Measurements from ENCODE around the gene NSD2. TPM values are rescaled to one million over a fixed set of nuclear protein-coding genes. Genes with fewer than 3 reads are reported as not detected.

Gene NSD2
- polyA plus RNA-seq, 1 donor (not counting 4 experiments of a cell fraction or from before 2014, with no cell fraction given), result 22.6 TPM

DNA sequence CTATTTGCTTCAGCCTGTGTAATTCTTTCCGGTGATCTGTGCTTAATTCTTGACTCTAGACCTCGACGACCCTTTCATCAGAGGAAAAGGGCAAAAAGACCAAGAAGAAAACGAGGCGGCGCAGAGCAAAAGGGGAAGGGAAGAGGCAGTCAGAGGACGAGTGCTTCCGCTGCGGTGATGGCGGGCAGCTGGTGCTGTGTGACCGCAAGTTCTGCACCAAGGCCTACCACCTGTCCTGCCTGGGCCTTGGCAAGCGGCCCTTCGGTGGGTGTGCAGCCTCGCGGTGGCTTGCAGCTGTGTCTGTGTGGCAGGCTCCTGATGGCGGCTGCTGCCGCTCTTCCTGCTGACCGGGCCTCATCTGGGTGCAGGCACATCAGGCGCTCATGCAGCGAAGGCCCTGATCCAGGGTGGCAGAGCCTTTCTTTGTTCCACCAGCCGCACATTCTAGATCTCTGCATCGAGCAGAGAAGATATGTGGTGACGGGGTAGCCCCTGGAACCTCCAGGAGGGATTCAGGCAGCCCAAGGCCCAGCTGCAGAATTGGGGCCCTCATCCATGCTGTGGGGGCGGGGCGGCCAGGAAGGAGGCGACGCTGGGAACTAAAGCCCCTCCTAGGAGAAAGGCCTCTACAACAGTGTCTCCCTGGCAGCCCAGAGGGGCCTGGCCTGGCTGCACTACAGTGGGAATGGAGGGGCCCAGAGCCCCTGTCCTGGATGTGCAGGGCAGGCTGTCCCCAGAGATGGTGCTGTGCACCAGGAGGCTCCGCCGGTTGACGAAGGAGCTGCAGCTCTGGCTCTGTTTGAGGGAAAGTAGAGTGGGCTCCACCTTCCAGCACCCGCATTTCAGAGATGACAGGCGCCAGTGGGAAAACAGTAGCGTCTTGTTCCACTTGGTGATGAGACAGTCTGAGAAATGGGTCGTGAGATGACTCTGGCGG lies 105.5 kb downstream of the NSD2 start:
- Histone ChIP-seq H3K27me3 (ENCODE audit: control insufficient read depth, extremely low read depth, insufficient read depth, low read length) (no peaks in the 10 kb centered on the region), H3K9me3 (ENCODE audit: control insufficient read depth, low read depth, low read length) (no peaks in the 10 kb centered on the region), H3K4me3 (ENCODE audit: control insufficient read depth in 2 of 3, extremely low read depth in 1 of 3, insufficient read depth in 2 of 3, low read depth in 1 of 3, low read length in 3 of 3) (no peak overlapping the region), H3K79me2 (ENCODE audit: control insufficient read depth, insufficient read depth, low read length) (no peaks in the 10 kb centered on the region), H2AFZ (ENCODE audit: control insufficient read depth, low read length) (no peak overlapping the region), H3K36me3 (ENCODE audit: control insufficient read depth in 2 of 2, extremely low read depth in 1 of 2, insufficient read depth in 2 of 2, low read length in 2 of 2) (peaks cover 16 to 36% of the 10 kb centered on the region in 2 experiments), H3K4me1 (ENCODE audit: control insufficient read depth, extremely low read depth, insufficient read depth, low read length) (no peaks in the 10 kb centered on the region), H3K27ac (ENCODE audit: control insufficient read depth, insufficient read depth, low read length) (no peak overlapping the region), H3K9ac (ENCODE audit: control insufficient read depth, extremely low read depth, insufficient read depth, low read length) (no peak overlapping the region), H3K9me1 (ENCODE audit: control insufficient read depth, extremely low read depth, insufficient read depth, low read length) (no peaks in the 10 kb centered on the region), H3K4me2 (ENCODE audit: control insufficient read depth, extremely low read depth, insufficient read depth, low read depth, low read length) (no peak overlapping the region), H4K20me1 (ENCODE audit: control insufficient read depth, extremely low read depth, insufficient read depth, low read length) (peaks cover 2% of the 10 kb centered on the region)
- dilution Hi-C loops (cut with MboI; ENCODE audit: extremely low pct_ligation_motif_present, low sequenced_read_pairs), result no loop called here
- FAIRE-seq (no peak), DNase-seq (ENCODE audit: low read depth, low spot score) (no peak)
- TF ChIP-seq EZH2 (IDR thresholded peaks at IDR 0.05; ENCODE audit: low read length), result no peak
- no peak for TF ChIP-seq CTCF (optimal IDR thresholded peaks at IDR 0.05 in 1 of 3, IDR thresholded peaks at IDR 0.05 in 1 of 3, conservative IDR thresholded peaks at IDR 0.05 in 1 of 3; ENCODE audit: extremely low read depth in 1 of 3, insufficient read depth in 2 of 3, low read length in 3 of 3)

GRCh38 chr4:1978226-1978625 lies 107.0 kb downstream of the NSD2 start:
- FAIRE-seq (no peak), DNase-seq (ENCODE audit: low read depth, low spot score) (no peak)
- Histone ChIP-seq H3K4me3 (ENCODE audit: control insufficient read depth in 2 of 3, extremely low read depth in 1 of 3, insufficient read depth in 2 of 3, low read depth in 1 of 3, low read length in 3 of 3) (no peak overlapping the region), H3K9me3 (ENCODE audit: control insufficient read depth, low read depth, low read length) (no peaks in the 10 kb centered on the region), H4K20me1 (ENCODE audit: control insufficient read depth, extremely low read depth, insufficient read depth, low read length) (peaks cover 2% of the 10 kb centered on the region), H3K79me2 (ENCODE audit: control insufficient read depth, insufficient read depth, low read length) (no peaks in the 10 kb centered on the region), H3K4me1 (ENCODE audit: control insufficient read depth, extremely low read depth, insufficient read depth, low read length) (no peaks in the 10 kb centered on the region), H3K9ac (ENCODE audit: control insufficient read depth, extremely low read depth, insufficient read depth, low read length) (no peak overlapping the region), H3K27me3 (ENCODE audit: control insufficient read depth, extremely low read depth, insufficient read depth, low read length) (no peaks in the 10 kb centered on the region), H3K4me2 (ENCODE audit: control insufficient read depth, extremely low read depth, insufficient read depth, low read depth, low read length) (no peak overlapping the region), H3K27ac (ENCODE audit: control insufficient read depth, insufficient read depth, low read length) (no peak overlapping the region), H3K9me1 (ENCODE audit: control insufficient read depth, extremely low read depth, insufficient read depth, low read length) (no peaks in the 10 kb centered on the region), H3K36me3 (ENCODE audit: control insufficient read depth in 2 of 2, extremely low read depth in 1 of 2, insufficient read depth in 2 of 2, low read length in 2 of 2) (peaks cover 18 to 50% of the 10 kb centered on the region in 2 experiments), H2AFZ (ENCODE audit: control insufficient read depth, low read length) (no peak overlapping the region)
- dilution Hi-C loops (cut with MboI; ENCODE audit: extremely low pct_ligation_motif_present, low sequenced_read_pairs), result no loop called here
- TF ChIP-seq CTCF (optimal IDR thresholded peaks at IDR 0.05 in 1 of 3, IDR thresholded peaks at IDR 0.05 in 1 of 3, conservative IDR thresholded peaks at IDR 0.05 in 1 of 3; ENCODE audit: extremely low read depth in 1 of 3, insufficient read depth in 2 of 3, low read length in 3 of 3) (no peak), EZH2 (IDR thresholded peaks at IDR 0.05; ENCODE audit: low read length) (no peak)
